Measurements from ENCODE around the gene SDK1. TPM values are rescaled to one million over a fixed set of nuclear protein-coding genes. Genes with fewer than 3 reads are reported as not detected.
"Not testable (repeated sequence)": the region's sequence is repeated elsewhere in the genome, so short reads cannot be mapped to it uniquely, and the experiment has no call there.

Gene SDK1
- total RNA-seq, 4 donors from 2014 or later, result 1.2 to 1.8 (median 1.5) TPM

GRCh38 chr7:4299431-4299830, 998.4 kb downstream of the SDK1 start:
- Histone ChIP-seq H3K4me3 (no peak overlapping the region), H3K4me1 (no peaks in the 10 kb centered on the region), H3K27ac (no peak overlapping the region), H3K36me3 (no peaks in the 10 kb centered on the region), H3K9me3 (no peaks in the 10 kb centered on the region), H3K27me3 (no peaks in the 10 kb centered on the region)
- in situ Hi-C loops (cut with MboI; ENCODE audit: low sequenced_read_pairs in 4 of 4), result no loop called here
- ATAC-seq (no peak), DNase-seq (no peak)
- TF ChIP-seq POLR2A (IDR thresholded peaks at IDR 0.05), result no peak
- no peak for TF ChIP-seq CTCF (IDR thresholded peaks at IDR 0.05 in 4 of 5, conservative IDR thresholded peaks at IDR 0.05 in 1 of 5)
- intact Hi-C loops (cut with DNase I; ENCODE audit: low total_unique reads), result no loop called here

DNA sequence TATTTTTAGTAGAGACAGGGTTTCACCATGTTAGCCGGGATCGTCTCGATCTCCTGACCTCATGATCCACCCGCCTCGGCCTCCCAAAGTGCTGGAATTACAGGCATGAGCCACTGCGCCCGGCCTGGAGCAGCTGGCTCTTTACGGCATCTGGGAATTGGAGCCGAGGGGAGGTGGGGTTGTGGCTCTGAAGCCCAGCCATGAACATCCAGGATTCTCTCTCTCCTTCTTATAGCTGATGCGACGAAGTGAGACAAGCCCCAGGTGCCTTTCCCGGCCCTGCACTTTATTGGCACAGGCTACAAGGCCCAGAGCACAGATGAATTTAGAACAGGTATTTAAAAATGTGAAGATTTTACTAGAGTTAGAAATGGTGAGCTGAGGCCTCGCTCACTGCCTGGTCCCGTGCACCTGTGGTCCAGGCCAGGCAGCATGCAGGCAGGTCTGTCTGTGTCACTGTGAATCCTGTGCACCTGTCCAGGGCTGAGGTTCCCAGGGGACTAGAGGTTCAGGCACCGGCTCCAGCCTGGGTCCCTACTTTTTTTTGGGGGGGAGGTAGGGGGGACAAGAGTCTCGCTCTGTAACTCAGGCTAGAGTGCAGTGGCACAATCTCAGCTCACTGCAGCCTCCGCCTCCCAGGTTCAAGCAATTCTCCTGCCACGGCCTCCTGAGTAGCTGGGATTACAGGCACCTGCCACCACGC, 1001.3 kb downstream of the SDK1 start:
- intact Hi-C loops (cut with DNase I; ENCODE audit: low total_unique reads), result no loop called here
- Histone ChIP-seq H3K36me3 (no peaks in the 10 kb centered on the region), H3K4me1 (no peaks in the 10 kb centered on the region), H3K9me3 (no peaks in the 10 kb centered on the region), H3K27me3 (no peaks in the 10 kb centered on the region), H3K4me3 (no peak overlapping the region), H3K27ac (no peak overlapping the region)
- TF ChIP-seq CTCF (IDR thresholded peaks at IDR 0.05 in 4 of 5, conservative IDR thresholded peaks at IDR 0.05 in 1 of 5) (no peak), POLR2A (IDR thresholded peaks at IDR 0.05) (no peak)
- no peak for ATAC-seq
- in situ Hi-C loops (cut with MboI; ENCODE audit: low sequenced_read_pairs in 4 of 4), result no loop called here
- DNase-seq, result no peak

DNA sequence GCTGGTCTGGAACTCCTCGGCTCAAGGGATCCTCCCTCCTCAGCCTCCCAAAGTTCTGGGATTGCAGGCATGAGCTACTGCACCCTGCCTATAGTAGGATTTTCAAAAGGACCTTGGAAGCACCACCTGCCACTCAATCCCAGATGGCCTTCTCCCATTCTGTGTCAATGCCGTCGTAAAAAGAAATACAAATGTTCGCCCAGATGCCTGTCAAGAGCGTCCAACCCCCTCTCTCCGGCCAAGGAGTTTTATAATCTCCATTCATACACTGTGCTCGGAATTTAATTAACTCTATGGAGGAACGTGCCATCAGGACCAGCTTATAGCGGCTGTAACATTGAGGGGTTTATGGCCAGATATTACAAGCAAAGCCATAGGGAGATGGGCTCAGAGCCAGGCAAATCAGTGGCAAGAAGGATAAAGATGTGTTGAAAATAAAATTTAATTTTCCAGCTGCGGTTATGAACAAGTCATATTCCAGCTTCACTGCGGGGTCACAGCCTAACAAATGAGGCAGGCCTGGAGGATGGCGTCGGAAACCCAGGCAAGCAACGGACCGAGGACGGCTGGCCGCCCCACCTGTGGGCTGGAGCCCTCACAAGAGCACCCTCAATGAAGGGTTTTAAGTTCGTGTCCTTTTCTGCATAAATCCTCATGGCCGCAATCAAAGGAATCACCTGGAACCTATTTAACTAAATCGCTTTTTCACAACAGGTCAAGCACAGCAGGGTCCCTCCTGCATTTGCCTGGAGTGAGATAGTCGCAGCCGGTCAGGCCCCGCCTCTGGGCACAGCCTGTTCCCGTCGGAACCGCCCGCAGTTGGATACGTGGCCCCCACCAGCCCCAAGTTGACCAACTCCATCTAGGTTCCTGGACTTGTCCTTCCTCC, 1006.5 kb downstream of the SDK1 start:
- TF ChIP-seq CTCF (IDR thresholded peaks at IDR 0.05 in 4 of 5, conservative IDR thresholded peaks at IDR 0.05 in 1 of 5), result no peak
- no peak for TF ChIP-seq POLR2A (IDR thresholded peaks at IDR 0.05)
- ATAC-seq, result no peak
- Histone ChIP-seq H3K4me3 (no peak overlapping the region), H3K9me3 (no peaks in the 10 kb centered on the region), H3K27me3 (no peaks in the 10 kb centered on the region), H3K27ac (no peak overlapping the region), H3K36me3 (no peaks in the 10 kb centered on the region), H3K4me1 (no peaks in the 10 kb centered on the region)
- in situ Hi-C loops (cut with MboI; ENCODE audit: low sequenced_read_pairs in 4 of 4), result no loop called here
- intact Hi-C loops (cut with DNase I; ENCODE audit: low total_unique reads), result no loop called here
- DNase-seq, result no peak

GRCh38 chr7:4308205-4308590, 1007.1 kb downstream of the SDK1 start:
- no peak overlapping the region for H3K4me3 ChIP-seq
- no peak for ATAC-seq
- H3K4me1 ChIP-seq, result no peaks in the 10 kb centered on the region
- intact Hi-C loops (cut with DNase I; ENCODE audit: low total_unique reads) (no loop called here), in situ Hi-C loops (cut with MboI; ENCODE audit: low sequenced_read_pairs in 4 of 4) (no loop called here)
- no peak overlapping the region for H3K27ac ChIP-seq
- DNase-seq, result no peak
- TF ChIP-seq POLR2A (IDR thresholded peaks at IDR 0.05) (no peak), CTCF (IDR thresholded peaks at IDR 0.05 in 4 of 5, conservative IDR thresholded peaks at IDR 0.05 in 1 of 5) (no peak)
- no peaks in the 10 kb centered on the region for H3K27me3 ChIP-seq
- no peaks in the 10 kb centered on the region for H3K9me3 ChIP-seq
- H3K36me3 ChIP-seq, result no peaks in the 10 kb centered on the region

- in situ Hi-C loops (cut with MboI; ENCODE audit: low sequenced_read_pairs in 4 of 4); DNase-seq; H3K36me3 ChIP-seq; H3K27me3 ChIP-seq; intact Hi-C loops (cut with DNase I; ENCODE audit: low total_unique reads); H3K4me3 ChIP-seq; ATAC-seq; H3K4me1 ChIP-seq; H3K27ac ChIP-seq; H3K9me3 ChIP-seq: not testable (repeated sequence)
Observed at GRCh38 chr7:4313911-4314310, 1012.9 kb downstream of the SDK1 start.

- intact Hi-C loops (cut with DNase I; ENCODE audit: low total_unique reads); H3K4me3 ChIP-seq; H3K27ac ChIP-seq; H3K4me1 ChIP-seq; in situ Hi-C loops (cut with MboI; ENCODE audit: low sequenced_read_pairs in 4 of 4); H3K36me3 ChIP-seq; ATAC-seq; H3K9me3 ChIP-seq; DNase-seq; H3K27me3 ChIP-seq: not testable (repeated sequence)
Observed at GRCh38 chr7:4314316-4314715, 1013.3 kb downstream of the SDK1 start.
